OCI-M2 (cell line): Measurements from ENCODE around the gene SIRT2.
"Not testable (repeated sequence)": the region's sequence is repeated elsewhere in the genome, so short reads cannot be mapped to it uniquely, and the experiment has no call there.

Experiments
- DNase-seq: peaks from one replicate; lab custom pipeline; 2025; ENCODE audit not compliant: unreplicated experiment; lab: John Stamatoyannopoulos, UW

SIRT2 gene

GRCh38 chr19:38899447-38900201 is at the start of gene SIRT2, which contains the start of gene NFKBIB:
TSS of gene SIRT2 (minus strand) at chr19:38899618. CDS start at chr19:38899521, 97 bp downstream.
TSS of gene NFKBIB (plus strand) at chr19:38899969. CDS start at chr19:38900033, 64 bp downstream.
- DNase-seq: peak; percentile 100

- no peak for DNase-seq
These were observed 47.0 kb upstream of the SIRT2 start for GRCh38 chr19:38946229-38947010.

- DNase-seq: no peak
These were observed 46.3 kb upstream of the SIRT2 start for GRCh38 chr19:38945562-38946228.

- no peak for DNase-seq
These were observed 45.6 kb upstream of the SIRT2 start for GRCh38 chr19:38944981-38945506.

- no peak for DNase-seq
These were observed 43.2 kb upstream of the SIRT2 start for GRCh38 chr19:38942471-38943181.

- DNase-seq: no peak
These were observed 42.6 kb upstream of the SIRT2 start for GRCh38 chr19:38941979-38942378.

- DNase-seq: not testable (repeated sequence)
These were observed 42.0 kb upstream of the SIRT2 start for GRCh38 chr19:38941466-38941865.

- no peak for DNase-seq
These were observed 40.5 kb upstream of the SIRT2 start for GRCh38 chr19:38939957-38940356.

GRCh38 chr19:38933544-38933943 is 34.1 kb upstream of the SIRT2 start:
- no peak for DNase-seq

- DNase-seq: no peak
These were observed 33.2 kb upstream of the SIRT2 start for GRCh38 chr19:38932425-38933179.

- no peak for DNase-seq
These were observed 32.0 kb upstream of the SIRT2 start for GRCh38 chr19:38931521-38931793.

- DNase-seq: no peak
These were observed 31.5 kb upstream of the SIRT2 start, which contains the start of gene MRPS12 for GRCh38 chr19:38930776-38931520. TSS of gene MRPS12 (plus strand) at chr19:38930944. CDS start at chr19:38931295, 351 bp downstream.

GRCh38 chr19:38929929-38930775 is 30.7 kb upstream of the SIRT2 start, which contains the start of gene SARS2:
TSS of gene SARS2 (minus strand) at chr19:38930763. CDS start at chr19:38930736, 27 bp downstream.
- DNase-seq: peak; percentile 99

GRCh38 chr19:38928391-38929001 is 29.1 kb upstream of the SIRT2 start:
- no peak for DNase-seq

- DNase-seq: no peak
These were observed 25.0 kb upstream of the SIRT2 start for GRCh38 chr19:38924388-38924787.

- no peak for DNase-seq
These were observed 23.1 kb upstream of the SIRT2 start for GRCh38 chr19:38922482-38922881.

- no peak for DNase-seq
These were observed 22.2 kb upstream of the SIRT2 start for GRCh38 chr19:38921420-38922274.
